ENCODE measurements around the gene RAPGEF5.

GRCh38 chr7:22193450-22193983 is 163.4 kb downstream of the RAPGEF5 start:
- no peak for TF ChIP-seq ZBTB33 (IDR thresholded peaks at IDR 0.05)
- TF ChIP-seq, protein P1, sequence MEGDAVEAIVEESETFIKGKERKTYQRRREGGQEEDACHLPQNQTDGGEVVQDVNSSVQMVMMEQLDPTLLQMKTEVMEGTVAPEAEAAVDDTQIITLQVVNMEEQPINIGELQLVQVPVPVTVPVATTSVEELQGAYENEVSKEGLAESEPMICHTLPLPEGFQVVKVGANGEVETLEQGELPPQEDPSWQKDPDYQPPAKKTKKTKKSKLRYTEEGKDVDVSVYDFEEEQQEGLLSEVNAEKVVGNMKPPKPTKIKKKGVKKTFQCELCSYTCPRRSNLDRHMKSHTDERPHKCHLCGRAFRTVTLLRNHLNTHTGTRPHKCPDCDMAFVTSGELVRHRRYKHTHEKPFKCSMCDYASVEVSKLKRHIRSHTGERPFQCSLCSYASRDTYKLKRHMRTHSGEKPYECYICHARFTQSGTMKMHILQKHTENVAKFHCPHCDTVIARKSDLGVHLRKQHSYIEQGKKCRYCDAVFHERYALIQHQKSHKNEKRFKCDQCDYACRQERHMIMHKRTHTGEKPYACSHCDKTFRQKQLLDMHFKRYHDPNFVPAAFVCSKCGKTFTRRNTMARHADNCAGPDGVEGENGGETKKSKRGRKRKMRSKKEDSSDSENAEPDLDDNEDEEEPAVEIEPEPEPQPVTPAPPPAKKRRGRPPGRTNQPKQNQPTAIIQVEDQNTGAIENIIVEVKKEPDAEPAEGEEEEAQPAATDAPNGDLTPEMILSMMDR (IDR thresholded peaks at IDR 0.05; ENCODE audit: low read depth, low read length, missing input control) = no peak
- no peak for TF ChIP-seq EGR1 (IDR thresholded peaks at IDR 0.05; ENCODE audit: low read depth in 2 of 2)
- no peak for TF ChIP-seq TAF1 (conservative IDR thresholded peaks at IDR 0.05)
- TF ChIP-seq MAX (IDR thresholded peaks at IDR 0.05) = no peak
- no peak for TF ChIP-seq GABPA (IDR thresholded peaks at IDR 0.05 in 1 of 2, conservative IDR thresholded peaks at IDR 0.05 in 1 of 2)
- TF ChIP-seq ATF3 (IDR thresholded peaks at IDR 0.05) = no peak
- no peak for TF ChIP-seq FOXA2 (IDR thresholded peaks at IDR 0.05)
- no peak for TF ChIP-seq YY1 (IDR thresholded peaks at IDR 0.05)
- TF ChIP-seq SP1 (IDR thresholded peaks at IDR 0.05) = no peak
- no peak for TF ChIP-seq REST (IDR thresholded peaks at IDR 0.05)
- TF ChIP-seq JUND (IDR thresholded peaks at IDR 0.05) = no peak
- TF ChIP-seq HNF4A (conservative IDR thresholded peaks at IDR 0.05) = no peak
- TF ChIP-seq RAD21 (IDR thresholded peaks at IDR 0.05) = no peak
